Psoas muscle (tissue), 8 donors: ENCODE data around the gene LRRC31. TPM values are rescaled to one million over a fixed set of nuclear protein-coding genes. Genes with fewer than 3 reads are reported as not detected.

Experiments used
- ATAC-seq, 4 donors: fragments of 200-7000 bp; cut with Tn5 transposase; one replicate each; pipeline ENCODE4 v1.9.1; 2020; ENCODE audit warnings: moderate library complexity in 3 of 4, mild to moderate bottlenecking in 2 of 4
- DNase-seq, 2 donors: peaks; one replicate each; pipeline ENCODE4 v3.0.0-alpha.2; 2020
- H3K27ac ChIP-seq: fragments of 200-600 bp; one replicate; pipeline ENCODE4 v1.8.0; 2022
- H3K27me3 ChIP-seq, 3 donors: fragments of 200-600 bp in 1 of 3; one replicate each; pipeline versions ENCODE4 v1.6.1 to v1.8.0; 2013 to 2022; ENCODE audit warnings: low read length in 2 of 3, mild to moderate bottlenecking in 2 of 3, moderate library complexity in 1 of 3; ENCODE audit not compliant: insufficient read depth in 3 of 3
- H3K36me3 ChIP-seq, 2 donors: fragments of 200-600 bp in 1 of 2; one replicate each; pipeline versions ENCODE4 v1.6.1 to v1.8.0; 2013 to 2022; ENCODE audit warnings: low read depth in 1 of 2, mild to moderate bottlenecking in 1 of 2, moderate library complexity in 1 of 2; ENCODE audit not compliant: insufficient read depth in 1 of 2
- H3K4me1 ChIP-seq: fragments of 200-600 bp; one replicate; pipeline ENCODE4 v1.8.0; 2022
- H3K4me3 ChIP-seq: fragments of 200-600 bp; one replicate; pipeline ENCODE4 v1.8.0; 2022; ENCODE audit warnings: mild to moderate bottlenecking
- H3K9me3 ChIP-seq: fragments of 200-600 bp; one replicate; pipeline ENCODE4 v1.8.0; 2022
- WGBS, 3 donors: extraction: QIAGEN DNeasy Blood & Tissue Kit; methylation state at CpG; one replicate each; pipeline versions ENCODE4 v1.1.6 to v1.1.7; 2013; 5-methylcytosine and 5-hydroxymethylcytosine counted together
- intact Hi-C, 2 donors: fragments of 100-400 bp; cut with DNase I; formaldehyde crosslinking; loops; one replicate each; pipeline versions ENCODE4 v1.11.0 to v1.14.2; 2022
- polyA plus RNA-seq, 3 donors: library from polyadenylated mRNA; stranded (reverse); fragments of 200-250 nt; gene quantifications; one replicate each; pipeline ENCODE4 v1.2.3, GENCODE V29; 2013
- total RNA-seq, 4 donors: library from RNA; stranded (reverse); fragmentation: NEBNext Ultra II Directional in 2 of 4; extraction: Animal tissue kit (Norgen Biotek cat#: 25700) in 2 of 4; gene quantifications; one replicate each; pipeline versions ENCODE4 v1.2.1 to v1.2.4, GENCODE V29; 2021 to 2023
- TF ChIP-seq, protein P1 (sequence below): fragments of 200-600 bp; IDR thresholded peaks from one replicate; pipeline ENCODE4 v1.8.0; 2022; ENCODE audit warnings: antibody characterized with exemption
- donor health status: healthy with polysubstance abuse.
- donor health status: DM: no; HTN: no; CAD: no; lungs with moderate emphysema.
- donor health status: Bipolar disorder and iron deficiency.
- donor health status: healthy.
- donor health status: DM: yes; HTN: yes; CAD: no.
- donor health status: DM: no; HTN: no; CAD: no.
- donor health status: DM: no; HTN: no; CAD: no.
- donor health status: DM: yes; HTN: yes; CAD: no.

LRRC31 gene
- total and polyA plus RNA-seq, 7 donors = 0.01 TPM; not detected in 6

DNA sequence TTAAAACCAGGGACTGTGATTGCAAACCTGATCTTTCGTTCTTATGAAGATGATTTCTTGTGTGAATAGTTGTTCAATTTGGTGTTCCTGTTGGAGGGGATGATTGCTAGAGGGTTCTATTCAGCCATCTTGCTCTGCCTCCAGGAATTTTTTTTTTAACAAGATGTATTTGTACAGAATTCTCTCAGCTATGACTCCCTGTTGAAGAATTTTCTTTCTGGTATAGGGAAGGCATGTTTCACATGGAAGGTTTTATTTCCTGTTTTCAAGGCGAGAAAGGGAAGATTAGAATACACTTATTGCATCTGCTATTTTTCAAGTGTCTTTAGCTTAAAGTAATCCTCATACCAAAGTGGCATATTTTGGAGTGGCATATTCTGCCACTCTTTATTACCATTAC is 51.4 kb downstream of the LRRC31 start:
- TF ChIP-seq, protein P1, sequence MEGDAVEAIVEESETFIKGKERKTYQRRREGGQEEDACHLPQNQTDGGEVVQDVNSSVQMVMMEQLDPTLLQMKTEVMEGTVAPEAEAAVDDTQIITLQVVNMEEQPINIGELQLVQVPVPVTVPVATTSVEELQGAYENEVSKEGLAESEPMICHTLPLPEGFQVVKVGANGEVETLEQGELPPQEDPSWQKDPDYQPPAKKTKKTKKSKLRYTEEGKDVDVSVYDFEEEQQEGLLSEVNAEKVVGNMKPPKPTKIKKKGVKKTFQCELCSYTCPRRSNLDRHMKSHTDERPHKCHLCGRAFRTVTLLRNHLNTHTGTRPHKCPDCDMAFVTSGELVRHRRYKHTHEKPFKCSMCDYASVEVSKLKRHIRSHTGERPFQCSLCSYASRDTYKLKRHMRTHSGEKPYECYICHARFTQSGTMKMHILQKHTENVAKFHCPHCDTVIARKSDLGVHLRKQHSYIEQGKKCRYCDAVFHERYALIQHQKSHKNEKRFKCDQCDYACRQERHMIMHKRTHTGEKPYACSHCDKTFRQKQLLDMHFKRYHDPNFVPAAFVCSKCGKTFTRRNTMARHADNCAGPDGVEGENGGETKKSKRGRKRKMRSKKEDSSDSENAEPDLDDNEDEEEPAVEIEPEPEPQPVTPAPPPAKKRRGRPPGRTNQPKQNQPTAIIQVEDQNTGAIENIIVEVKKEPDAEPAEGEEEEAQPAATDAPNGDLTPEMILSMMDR = no peak
- WGBS, 3 donors = 77 to 85% (median 82%) methylated on average over 2 of the region's 2 CpGs
- Histone ChIP-seq H3K27ac (no peak overlapping the region), H3K4me1 (no peaks in the 10 kb centered on the region), H3K9me3 (peaks cover 3% of the 10 kb centered on the region), H3K4me3 (no peak overlapping the region), H3K27me3 (peaks cover 1 to 18% (median 3%) of the 10 kb centered on the region in 3 donors), H3K36me3 (no peaks in the 10 kb centered on the region)
- intact Hi-C loops = no loop called here
- ATAC-seq (no peak), DNase-seq (no peak)

DNA sequence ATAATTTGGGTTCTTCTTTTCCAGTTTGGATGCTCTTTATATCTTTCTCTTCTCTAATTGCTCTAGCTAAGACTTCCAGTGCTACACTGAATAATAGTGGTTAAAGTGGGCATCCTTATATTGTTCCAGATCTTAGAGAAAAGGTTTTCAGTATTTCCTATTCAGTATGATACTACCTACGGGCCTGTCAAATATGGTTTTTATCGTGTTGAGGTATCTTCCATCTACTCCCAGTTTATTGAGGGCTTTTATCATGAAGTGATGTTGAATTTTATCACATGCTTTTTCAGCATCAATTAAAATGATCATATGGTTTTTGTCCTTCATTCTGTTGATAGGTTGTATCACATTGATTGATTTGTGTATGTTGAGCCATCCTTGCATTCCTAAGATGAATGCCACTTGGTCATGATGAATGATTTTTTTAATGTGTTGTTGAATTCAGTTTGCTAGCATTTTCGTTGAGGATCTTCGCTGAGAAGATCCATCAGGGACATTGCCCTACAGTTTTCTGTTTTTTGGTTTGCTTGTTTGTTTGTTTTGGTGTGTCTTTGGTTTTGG is 54.1 kb downstream of the LRRC31 start:
- H3K27me3 ChIP-seq = peaks cover 0 to 9% (median 3%) of the 10 kb centered on the region in 3 donors
- H3K4me1 ChIP-seq = no peaks in the 10 kb centered on the region
- DNase-seq (no peak), ATAC-seq (no peak)
- H3K27ac ChIP-seq = no peak overlapping the region
- peaks cover 3% of the 10 kb centered on the region for H3K9me3 ChIP-seq
- TF ChIP-seq, protein P1 = no peak
- no peak overlapping the region for H3K4me3 ChIP-seq
- 92 to 95% (median 93%) methylated on average over 4 of the region's 4 CpGs for WGBS, 3 donors
- intact Hi-C loops = no loop called here
- H3K36me3 ChIP-seq = no peaks in the 10 kb centered on the region

DNA sequence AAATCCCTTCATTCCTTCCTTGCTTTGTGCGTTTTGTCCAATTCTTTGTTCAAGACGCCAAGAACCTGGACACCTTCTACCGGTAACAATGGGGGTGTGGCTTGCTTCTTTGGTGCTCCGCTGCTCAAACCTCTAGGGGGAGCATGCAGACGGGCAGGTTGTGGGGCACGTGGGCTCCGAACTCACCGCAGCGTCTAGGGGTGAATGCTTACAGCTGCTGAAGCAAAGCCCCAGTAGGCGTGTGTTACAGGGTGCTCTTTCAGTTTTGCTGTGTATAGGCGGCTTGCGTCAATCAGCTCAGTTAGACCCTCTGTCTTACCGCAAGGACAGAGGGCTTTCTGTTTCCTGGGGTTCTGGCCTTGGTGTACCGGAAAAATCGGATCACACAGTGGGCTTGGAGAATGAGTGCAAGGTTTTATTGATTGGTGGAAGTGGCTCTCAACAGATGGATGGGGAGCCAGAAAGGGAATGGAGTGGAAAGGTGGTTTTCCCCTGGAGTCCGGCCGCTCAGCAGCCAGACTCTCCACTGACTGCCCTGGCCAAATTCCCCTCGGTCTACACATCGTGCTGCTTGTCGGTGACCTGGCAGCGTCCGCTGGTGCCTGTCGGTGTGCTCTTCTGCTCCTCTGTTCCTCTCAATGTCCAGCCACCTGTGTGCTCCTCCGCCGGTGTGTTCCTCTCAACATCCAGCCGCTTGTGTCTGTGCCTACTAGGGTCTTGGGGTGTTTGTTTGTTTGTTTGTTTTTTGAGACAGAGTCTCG is 55.8 kb downstream of the LRRC31 start:
- Histone ChIP-seq H3K27ac (no peak overlapping the region), H3K4me1 (no peaks in the 10 kb centered on the region), H3K27me3 (peaks cover 0 to 9% (median 0%) of the 10 kb centered on the region in 3 donors), H3K36me3 (no peaks in the 10 kb centered on the region), H3K4me3 (peak overlapping the region; percentile 75), H3K9me3 (peaks cover 3% of the 10 kb centered on the region)
- TF ChIP-seq, protein P1 = no peak
- no peak for DNase-seq
- peak in 1 of 4 donors; percentile 34 for ATAC-seq
- intact Hi-C loops = no loop called here
- 61 to 74% (median 68%) methylated on average over 27 of the region's 27 CpGs for WGBS, 3 donors

DNA sequence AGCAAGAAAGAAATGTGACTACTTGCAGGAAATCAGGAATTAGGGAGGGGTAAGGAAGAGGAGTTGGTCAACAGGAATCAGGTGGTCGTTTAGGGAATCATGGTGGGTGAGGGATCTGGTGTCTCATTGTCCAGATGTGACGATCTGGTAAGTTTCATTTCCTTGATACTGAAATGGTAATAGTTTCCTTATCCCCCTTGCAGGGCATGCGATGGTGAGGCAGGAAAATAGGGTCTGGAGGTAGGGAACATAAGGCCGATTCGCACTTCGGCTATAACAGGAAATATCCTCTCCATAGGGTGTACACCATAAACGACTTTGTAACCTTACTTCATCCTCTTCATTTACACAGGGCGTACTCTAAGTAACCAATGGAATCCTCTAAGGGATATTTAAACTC is 56.5 kb downstream of the LRRC31 start:
- ATAC-seq (no peak), DNase-seq (no peak)
- WGBS, 3 donors = 49 to 60% (median 57%) methylated on average over 8 of the region's 8 CpGs
- Histone ChIP-seq H3K9me3 (peaks cover 3% of the 10 kb centered on the region), H3K27ac (no peak overlapping the region), H3K27me3 (peaks cover 0 to 9% (median 0%) of the 10 kb centered on the region in 3 donors), H3K4me1 (no peaks in the 10 kb centered on the region), H3K36me3 (no peaks in the 10 kb centered on the region), H3K4me3 (peak overlapping the region; percentile 75)
- intact Hi-C loops = no loop called here
- TF ChIP-seq, protein P1 = no peak
